IPS DF 19.7 (cell line): ENCODE data around the gene FAM156A.
"Not testable (repeated sequence)": the region's sequence is repeated elsewhere in the genome, so short reads cannot be mapped to it uniquely, and the experiment has no call there.

Source experiments
- DNase-seq: peaks from one replicate; pipeline ENCODE4 v3.0.0-alpha.2; 2013; ENCODE audit warnings: low read depth, low spot score

Gene FAM156A

DNA sequence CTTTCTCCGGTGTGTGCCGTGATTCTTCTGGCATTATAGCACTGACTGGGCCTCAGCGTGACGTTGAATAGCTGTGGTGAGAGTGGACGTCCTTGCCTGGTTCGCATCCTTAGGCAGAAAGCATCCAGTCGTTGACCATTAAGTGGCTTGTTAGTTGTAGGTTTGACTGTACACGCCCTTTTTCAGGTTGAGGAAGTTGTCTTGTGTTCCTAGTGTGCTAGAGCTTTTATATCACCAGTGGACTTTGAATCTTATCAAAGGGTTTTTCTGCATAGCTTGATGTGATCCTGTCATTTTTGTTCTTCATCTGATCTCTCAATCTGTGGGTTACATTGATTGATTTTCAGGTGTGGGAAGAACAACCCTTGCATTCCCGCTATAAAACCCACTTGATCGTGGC lies 52.8 kb downstream of the FAM156A start:
- not testable (repeated sequence) for DNase-seq
